Epithelial cell of prostate (primary cell): ENCODE results near the gene MICB.

ENCODE experiments used
- DNase-seq: peaks from one replicate; pipeline ENCODE4 v3.0.0-alpha.2; 2011; ENCODE audit warnings: low read depth, low spot score
- H3K27ac ChIP-seq: fragments of 450-650 bp; 2 replicates; pipeline ENCODE4 v1.5.1; 2017; ENCODE audit warnings: mild to moderate bottlenecking

Gene MICB

DNA sequence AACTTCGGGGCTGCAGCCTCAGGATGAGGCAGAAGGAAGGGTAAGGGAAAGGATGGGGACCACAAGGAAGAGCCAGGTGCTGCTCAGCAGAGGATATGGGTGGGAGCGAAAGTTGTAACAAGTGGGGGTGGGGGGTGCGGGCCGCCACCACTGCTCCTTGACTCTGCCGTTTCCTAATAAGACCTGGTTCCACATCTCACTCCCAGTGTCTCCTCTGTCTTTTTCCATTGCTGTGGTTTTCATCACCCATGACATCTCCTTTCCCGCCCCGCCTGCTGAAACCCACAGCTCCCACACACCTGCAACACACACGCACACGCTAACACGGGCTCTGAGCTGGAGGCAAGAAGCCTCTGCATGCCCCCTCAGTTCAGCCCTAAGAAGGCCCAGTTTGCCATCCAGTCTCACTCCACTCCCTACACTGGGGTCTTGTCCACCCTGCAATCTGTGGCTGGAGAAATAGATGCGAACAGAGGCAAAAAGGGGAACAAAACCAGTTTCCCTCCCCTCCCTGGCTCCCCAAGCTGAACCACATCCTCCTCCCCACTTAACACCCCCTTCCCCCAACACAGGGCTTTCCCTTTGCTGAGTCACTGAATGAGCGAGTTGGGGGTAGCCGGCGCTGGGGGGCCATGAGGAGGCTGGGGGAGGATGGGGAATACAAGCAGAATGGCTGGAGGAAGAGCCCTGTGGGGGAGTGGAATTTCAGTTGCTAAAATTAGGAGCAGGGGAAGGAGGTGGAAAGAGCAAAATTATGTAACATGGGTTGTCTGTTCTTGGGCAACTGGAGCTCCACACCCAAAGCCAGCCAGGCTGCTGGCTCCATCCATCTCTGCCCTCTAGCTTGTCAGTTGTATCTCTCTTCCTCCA, 60.9 kb downstream of the MICB start:
- no peak for DNase-seq
- peak overlapping the region; percentile 42 for H3K27ac ChIP-seq

- DNase-seq: no peak
- peak overlapping the region; percentile 42 for H3K27ac ChIP-seq
These were observed 61.6 kb downstream of the MICB start for GRCh38 chr6:31559606-31559957.

DNA sequence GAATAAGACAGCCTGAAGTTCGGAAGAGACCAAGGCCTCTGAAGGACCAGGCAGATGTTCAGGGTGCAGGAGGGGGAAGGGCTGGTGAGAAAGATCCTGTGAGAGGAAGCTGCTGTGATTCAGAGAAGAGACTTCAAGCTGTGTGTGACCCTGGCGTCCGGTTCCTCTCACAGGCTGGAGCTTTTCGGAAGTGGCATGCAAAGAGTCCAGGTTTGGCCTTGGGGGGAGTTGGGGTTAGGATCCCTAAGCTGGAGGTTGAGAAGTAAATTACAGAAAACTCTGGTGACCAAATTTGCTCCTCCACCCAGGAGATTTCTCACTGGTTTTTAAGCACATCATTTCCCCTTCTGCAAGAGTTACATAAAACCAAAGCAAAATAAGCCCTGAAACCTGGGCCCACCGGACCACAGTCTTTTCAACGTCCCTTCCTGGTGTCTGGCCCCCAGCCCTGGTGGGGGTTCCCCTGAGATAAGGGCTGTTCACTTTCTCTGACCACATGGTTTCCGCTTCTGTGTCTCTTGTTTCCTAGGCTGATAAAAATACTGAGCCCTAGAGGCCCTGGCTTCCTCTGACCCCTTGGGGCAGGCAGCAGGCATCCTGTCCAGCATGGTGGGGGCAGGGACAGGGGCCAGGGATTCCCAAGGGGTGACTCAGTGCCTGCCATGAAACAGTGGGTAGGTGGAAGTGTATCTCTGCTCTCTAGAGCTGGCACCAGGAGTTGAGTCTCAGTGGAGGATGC, 62.2 kb downstream of the MICB start:
- peak overlapping the region; percentile 42 for H3K27ac ChIP-seq
- no peak for DNase-seq

- H3K27ac ChIP-seq: peak overlapping the region; percentile 42
- no peak for DNase-seq
These were observed 62.7 kb downstream of the MICB start for GRCh38 chr6:31560697-31561058.
